ENCODE data around the gene HECW1.
A peak's percentile ranks its signal among the peaks of the same experiment; 100 is the strongest.

Gene HECW1

DNA sequence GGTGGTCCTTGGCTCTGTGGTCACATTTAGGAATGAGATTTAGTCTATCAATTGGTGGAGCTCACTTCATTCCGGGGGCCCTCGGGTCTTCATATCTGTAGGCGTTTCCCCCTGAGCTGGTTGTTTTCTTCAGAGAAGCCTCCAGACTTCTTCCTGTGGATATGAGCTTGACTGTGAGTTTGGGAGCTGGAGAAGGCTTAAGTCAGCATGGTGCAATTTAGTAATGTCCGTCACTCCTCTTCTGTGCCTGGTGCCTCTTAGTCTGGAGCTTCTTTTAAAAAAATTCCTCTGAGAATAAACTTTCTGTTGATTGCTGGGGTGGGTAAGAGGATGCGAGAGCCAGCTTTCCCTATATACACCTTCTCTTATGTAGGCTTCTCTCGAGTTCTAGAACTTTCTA is 40.2 kb downstream of the HECW1 start:
- Mint-ChIP-seq H3K36me3 (no peaks in the 10 kb centered on the region), H3K4me3 (no peak overlapping the region), H3K4me1 (no peaks in the 10 kb centered on the region), H3K27ac (no peak overlapping the region), H3K9me3 (no peaks in the 10 kb centered on the region)
- DNase-seq (ENCODE audit: low spot score in 2 of 2) (no peak), ATAC-seq (no peak)

DNA sequence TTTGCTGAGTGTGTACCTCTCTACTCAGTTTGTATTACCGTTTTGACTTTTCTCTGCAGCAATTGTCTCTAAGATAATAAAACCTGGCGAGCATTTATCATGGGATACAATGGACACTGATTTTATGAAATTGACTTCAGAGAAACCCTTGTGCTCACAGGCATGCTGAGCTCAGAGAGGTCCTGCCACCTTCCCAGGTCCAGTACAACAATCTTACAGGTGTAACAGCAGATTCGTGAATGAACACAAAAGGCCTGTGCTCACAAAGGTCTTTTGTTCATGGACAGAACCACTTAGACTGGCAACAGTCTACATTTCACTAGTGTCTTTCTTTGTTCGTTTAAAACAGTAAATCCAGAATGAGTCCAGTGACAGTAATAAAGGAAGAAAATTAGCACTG is 43.2 kb downstream of the HECW1 start:
- ATAC-seq: no peak
- no peaks in the 10 kb centered on the region for H3K36me3 Mint-ChIP-seq
- no peaks in the 10 kb centered on the region for H3K4me1 Mint-ChIP-seq
- H3K4me3 Mint-ChIP-seq: no peak overlapping the region
- no peak overlapping the region for H3K27ac Mint-ChIP-seq
- DNase-seq (ENCODE audit: low spot score in 2 of 2): no peak
- no peaks in the 10 kb centered on the region for H3K9me3 Mint-ChIP-seq

DNA sequence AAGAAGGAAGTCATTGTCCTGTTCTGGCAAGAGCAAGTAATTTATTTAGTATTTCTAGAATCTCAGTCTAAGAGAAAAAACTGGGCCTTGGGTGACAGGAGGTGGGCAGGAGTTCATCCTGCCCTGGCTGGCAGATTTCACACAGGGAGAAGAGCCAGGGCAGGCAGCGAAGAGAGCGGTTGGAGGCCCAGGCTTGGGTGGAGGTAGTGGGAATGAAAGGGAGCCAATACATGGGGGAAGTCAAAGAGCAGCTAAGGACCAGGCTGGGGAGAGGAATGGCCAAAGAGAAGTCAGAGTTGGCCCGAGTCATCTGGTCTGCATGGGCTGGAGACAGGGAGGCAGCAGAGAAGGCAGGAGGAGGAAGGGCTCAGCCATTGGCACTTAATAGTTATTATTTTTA is 51.4 kb downstream of the HECW1 start:
- Mint-ChIP-seq H3K9me3 (no peaks in the 10 kb centered on the region), H3K36me3 (no peaks in the 10 kb centered on the region), H3K4me1 (no peaks in the 10 kb centered on the region), H3K27ac (no peak overlapping the region), H3K4me3 (no peak overlapping the region)
- DNase-seq (ENCODE audit: low spot score in 2 of 2): no peak
- no peak for ATAC-seq

DNA sequence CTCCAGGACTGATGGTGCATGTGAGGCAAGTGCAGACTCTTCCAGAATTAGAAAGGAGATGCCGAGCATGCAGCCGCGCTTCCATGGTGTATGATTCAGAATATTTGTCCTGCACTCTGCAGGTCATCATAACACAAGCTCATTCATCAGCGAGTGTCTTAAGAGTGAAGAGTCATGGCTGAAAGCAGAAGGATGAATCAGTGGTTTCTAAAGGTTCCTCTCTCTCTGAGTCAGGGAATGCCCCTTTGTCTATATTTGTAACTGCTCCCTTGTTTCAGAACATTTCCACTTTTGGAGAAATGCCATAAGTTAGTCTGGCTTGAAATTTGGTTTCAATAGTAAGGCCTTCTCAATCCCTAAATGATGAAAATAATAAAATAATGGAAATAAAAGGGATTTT is 52.3 kb downstream of the HECW1 start:
- DNase-seq (ENCODE audit: low spot score in 2 of 2): no peak
- peak; percentile 80 for ATAC-seq
- Mint-ChIP-seq H3K36me3 (no peaks in the 10 kb centered on the region), H3K27ac (no peak overlapping the region), H3K9me3 (no peaks in the 10 kb centered on the region), H3K4me3 (no peak overlapping the region), H3K4me1 (no peaks in the 10 kb centered on the region)

DNA sequence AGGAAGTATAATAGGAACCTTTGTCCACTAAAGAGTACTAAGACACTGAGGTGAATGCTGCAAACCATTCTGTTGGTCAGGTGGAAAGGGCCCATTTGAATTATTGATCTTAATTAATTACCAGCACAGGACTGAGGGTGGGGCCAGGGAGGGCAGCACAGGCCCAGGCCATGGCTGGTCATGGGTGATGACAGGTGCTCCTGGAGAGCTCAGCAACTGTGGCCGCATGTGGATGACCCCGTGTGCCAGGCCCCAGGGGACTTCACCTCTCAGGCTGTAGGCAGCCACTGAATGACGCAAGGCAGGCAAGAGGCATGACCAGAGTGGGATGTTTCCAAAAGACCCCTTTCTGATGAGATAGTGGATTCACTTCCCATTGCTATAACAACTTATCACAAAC is 54.2 kb downstream of the HECW1 start:
- Mint-ChIP-seq H3K4me3 (no peak overlapping the region), H3K27ac (no peak overlapping the region), H3K4me1 (no peaks in the 10 kb centered on the region), H3K9me3 (no peaks in the 10 kb centered on the region), H3K36me3 (no peaks in the 10 kb centered on the region)
- DNase-seq (ENCODE audit: low spot score in 2 of 2): no peak
- ATAC-seq: no peak

DNA sequence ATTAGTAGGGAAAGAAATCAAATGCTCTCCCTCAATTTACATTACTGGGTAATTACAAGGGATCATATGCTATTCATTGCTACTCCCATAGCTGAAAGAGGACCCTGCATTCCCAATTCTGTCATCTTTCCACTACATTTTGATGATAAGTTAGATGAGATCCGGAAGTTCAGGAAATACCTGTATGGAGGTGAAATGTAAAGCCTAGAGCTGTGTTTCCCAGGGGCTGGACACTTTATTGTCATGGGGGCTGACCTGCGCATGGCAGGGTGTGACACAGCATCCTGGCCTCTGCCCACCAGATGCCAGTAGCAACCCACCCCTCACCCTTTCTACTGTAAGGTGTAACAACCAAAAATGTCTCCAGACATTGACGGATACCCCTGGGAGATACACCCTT is 56.6 kb downstream of the HECW1 start:
- H3K9me3 Mint-ChIP-seq: no peaks in the 10 kb centered on the region
- no peaks in the 10 kb centered on the region for H3K4me1 Mint-ChIP-seq
- ATAC-seq (no peak), DNase-seq (ENCODE audit: low spot score in 2 of 2) (no peak)
- H3K36me3 Mint-ChIP-seq: no peaks in the 10 kb centered on the region
- H3K4me3 Mint-ChIP-seq: no peak overlapping the region
- no peak overlapping the region for H3K27ac Mint-ChIP-seq

DNA sequence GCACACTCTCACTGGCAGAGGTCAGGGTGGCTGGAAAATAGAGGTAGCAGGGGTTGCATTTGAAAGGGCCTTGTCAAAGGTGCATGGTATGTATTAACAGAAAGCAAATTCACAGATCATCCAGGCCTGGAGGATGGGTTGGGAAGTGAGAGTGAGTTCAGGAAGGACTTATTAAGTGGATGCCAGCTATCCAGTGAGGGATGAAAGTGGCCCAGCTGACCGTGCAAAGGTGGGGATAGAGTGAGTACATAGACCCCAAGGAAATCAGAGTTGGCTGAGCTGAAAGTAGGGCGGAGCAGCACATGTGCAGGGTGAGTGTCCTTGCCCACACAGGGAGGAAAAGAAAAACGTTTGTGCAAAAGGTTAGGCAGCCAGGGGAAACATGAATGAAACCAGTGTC is 58.1 kb downstream of the HECW1 start:
- no peaks in the 10 kb centered on the region for H3K9me3 Mint-ChIP-seq
- H3K4me3 Mint-ChIP-seq: no peak overlapping the region
- no peak overlapping the region for H3K27ac Mint-ChIP-seq
- H3K4me1 Mint-ChIP-seq: no peaks in the 10 kb centered on the region
- ATAC-seq: no peak
- DNase-seq (ENCODE audit: low spot score in 2 of 2): no peak
- H3K36me3 Mint-ChIP-seq: no peaks in the 10 kb centered on the region

DNA sequence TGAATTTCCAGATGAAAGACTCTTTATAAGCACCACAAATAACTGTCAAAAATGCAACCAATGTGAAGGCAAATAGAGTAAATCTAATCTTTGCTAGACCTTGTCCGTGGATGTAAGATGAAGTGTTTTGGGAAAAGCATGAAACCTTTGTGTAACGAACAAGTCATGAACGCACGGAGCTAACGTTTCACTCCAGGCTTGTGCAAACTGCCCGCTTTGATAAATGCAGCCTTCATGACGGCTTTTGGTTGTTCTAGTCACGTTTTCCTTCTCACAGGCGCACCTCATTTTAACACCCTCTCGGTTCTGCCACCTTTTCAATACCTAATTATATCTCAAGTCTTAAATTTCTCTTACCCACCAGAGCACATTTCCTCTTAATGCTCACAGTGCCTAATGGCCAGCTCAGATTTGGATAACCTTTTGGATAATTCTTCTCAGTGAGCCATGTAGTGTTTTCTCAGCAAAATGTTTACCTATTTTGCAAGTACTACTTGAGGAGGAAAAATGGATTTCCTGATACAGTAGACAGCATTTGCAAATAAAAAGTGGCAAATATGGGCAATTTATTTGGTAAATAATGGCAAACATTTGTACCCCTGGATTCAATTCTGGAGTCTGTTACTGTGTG is 63.2 kb downstream of the HECW1 start:
- Mint-ChIP-seq H3K27ac (no peak overlapping the region), H3K4me3 (no peak overlapping the region), H3K4me1 (no peaks in the 10 kb centered on the region), H3K36me3 (no peaks in the 10 kb centered on the region), H3K9me3 (no peaks in the 10 kb centered on the region)
- DNase-seq (ENCODE audit: low spot score in 2 of 2) (no peak), ATAC-seq (no peak)

DNA sequence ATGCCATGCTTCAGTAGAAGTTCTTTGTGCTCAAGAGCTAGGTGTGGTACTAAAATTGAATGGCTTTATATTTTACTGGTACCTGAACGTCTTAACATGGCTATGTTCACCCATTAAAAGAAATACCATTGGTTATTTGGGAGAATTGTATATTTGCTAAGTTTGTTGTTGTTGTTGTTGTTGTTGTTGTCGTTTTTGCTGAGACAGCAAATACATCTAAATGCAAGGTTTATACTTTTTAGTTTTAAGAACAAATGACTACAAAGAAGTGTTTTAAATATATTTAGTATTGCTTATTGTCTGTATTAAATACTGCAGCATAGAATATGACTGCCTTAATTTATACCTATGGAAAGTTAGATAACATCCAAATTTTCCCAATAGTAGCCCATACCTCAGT is 66.9 kb downstream of the HECW1 start:
- H3K36me3 Mint-ChIP-seq: no peaks in the 10 kb centered on the region
- H3K4me3 Mint-ChIP-seq: no peak overlapping the region
- DNase-seq (ENCODE audit: low spot score in 2 of 2): no peak
- peaks cover 2% of the 10 kb centered on the region for H3K9me3 Mint-ChIP-seq
- no peak overlapping the region for H3K27ac Mint-ChIP-seq
- no peak for ATAC-seq
- no peaks in the 10 kb centered on the region for H3K4me1 Mint-ChIP-seq

DNA sequence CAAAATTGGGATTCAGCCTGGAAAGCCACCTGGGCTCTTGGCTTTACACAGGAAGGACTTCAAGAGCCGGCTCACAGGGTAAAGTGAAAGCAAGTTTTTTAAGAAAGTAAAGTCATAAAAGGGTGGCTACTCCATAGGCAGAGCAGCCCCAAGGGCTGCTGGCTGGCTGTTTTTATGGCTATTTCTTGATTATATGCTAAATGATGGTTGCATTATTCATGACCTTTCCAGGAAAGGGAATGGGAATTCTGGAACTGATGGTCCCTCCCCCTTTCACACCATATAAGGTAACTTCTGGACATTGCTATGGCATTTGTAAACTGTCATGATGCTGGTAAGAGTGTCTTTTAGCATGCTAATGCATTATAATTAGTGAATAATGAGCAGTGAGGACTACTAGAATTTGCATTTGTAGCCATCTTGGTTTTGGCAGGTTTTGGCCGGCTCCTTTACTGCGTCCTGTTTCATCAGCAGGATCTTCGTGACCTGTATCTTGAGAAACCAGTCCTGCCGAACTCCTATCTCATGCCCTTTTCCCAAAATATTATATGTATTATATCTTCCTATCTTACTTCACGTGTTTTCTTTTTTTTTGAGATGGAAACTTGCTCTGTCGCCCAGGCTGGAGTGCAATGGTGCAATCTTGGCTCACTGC is 80.5 kb downstream of the HECW1 start:
- ATAC-seq (no peak), DNase-seq (ENCODE audit: low spot score in 2 of 2) (no peak)
- Mint-ChIP-seq H3K27ac (no peak overlapping the region), H3K36me3 (no peaks in the 10 kb centered on the region), H3K4me1 (no peaks in the 10 kb centered on the region), H3K4me3 (no peak overlapping the region), H3K9me3 (no peaks in the 10 kb centered on the region)

DNA sequence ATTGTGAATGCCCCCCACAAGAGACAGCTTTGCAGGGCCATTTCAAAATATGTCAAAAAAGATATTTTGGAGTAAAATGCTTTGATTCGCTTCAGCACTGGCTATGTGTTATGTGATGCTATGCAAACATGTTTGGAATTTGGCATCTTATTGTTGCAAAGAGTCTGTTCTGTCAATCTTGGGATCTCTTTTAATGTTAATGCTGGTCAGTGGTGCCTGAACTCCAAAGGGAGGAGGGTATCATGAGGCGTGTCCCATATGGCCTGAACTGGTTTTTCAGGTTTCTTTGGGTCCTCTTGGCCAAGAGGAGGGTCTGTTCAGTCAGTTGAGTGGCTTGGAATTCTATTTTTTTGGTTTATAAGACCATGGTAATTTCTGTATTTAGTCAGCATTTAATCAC is 81.4 kb downstream of the HECW1 start:
- Mint-ChIP-seq H3K9me3 (no peaks in the 10 kb centered on the region), H3K4me3 (no peak overlapping the region), H3K27ac (no peak overlapping the region), H3K36me3 (no peaks in the 10 kb centered on the region), H3K4me1 (no peaks in the 10 kb centered on the region)
- no peak for ATAC-seq
- no peak for DNase-seq (ENCODE audit: low spot score in 2 of 2)

DNA sequence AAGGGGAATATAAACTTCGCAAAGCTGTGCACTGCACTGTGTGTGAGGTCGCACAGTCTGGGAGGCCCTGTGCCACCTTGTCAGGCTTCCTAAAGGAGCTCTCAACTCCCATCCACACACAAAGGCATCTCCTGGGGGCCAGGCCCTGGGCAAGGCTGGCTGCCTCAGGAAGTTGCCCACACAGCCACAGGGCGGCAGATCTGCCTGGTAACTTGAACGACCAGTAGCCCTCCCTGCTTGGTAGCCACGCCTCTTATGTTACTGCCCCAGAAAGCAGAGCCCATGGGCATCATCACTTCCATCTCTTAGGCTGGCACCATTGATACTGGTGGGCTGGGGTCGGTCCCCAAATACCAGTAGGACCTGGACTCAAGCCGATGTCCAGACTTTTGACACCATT is 82.8 kb downstream of the HECW1 start:
- Mint-ChIP-seq H3K4me3 (no peak overlapping the region), H3K27ac (no peak overlapping the region)
- ATAC-seq: no peak

DNA sequence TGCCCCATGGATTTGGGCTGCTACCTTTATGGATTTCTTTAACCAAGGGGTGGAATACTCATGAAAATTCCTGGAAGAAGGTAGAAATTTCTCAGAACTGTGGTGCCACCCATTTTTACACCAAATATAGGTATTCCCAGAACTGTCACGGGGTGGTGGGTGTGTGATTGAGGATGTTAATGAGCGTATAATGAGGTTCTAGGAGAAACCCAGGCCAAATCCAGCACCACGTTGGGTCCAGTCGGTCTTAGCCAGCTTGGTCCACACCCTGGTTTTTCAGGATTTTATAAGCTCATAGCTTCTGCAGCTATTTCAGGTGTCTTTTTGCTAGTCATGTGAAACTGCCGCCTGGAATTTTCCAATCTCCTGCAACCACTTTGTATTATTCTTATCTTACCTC is 83.3 kb downstream of the HECW1 start:
- Mint-ChIP-seq H3K27ac (no peak overlapping the region), H3K9me3 (no peaks in the 10 kb centered on the region), H3K4me1 (no peaks in the 10 kb centered on the region)

More for the DNA sequence above, 82.8 kb downstream of the HECW1 start:
- H3K9me3 Mint-ChIP-seq: no peaks in the 10 kb centered on the region
- H3K36me3 Mint-ChIP-seq: no peaks in the 10 kb centered on the region
- DNase-seq (ENCODE audit: low spot score in 2 of 2): no peak
- no peaks in the 10 kb centered on the region for H3K4me1 Mint-ChIP-seq

DNA sequence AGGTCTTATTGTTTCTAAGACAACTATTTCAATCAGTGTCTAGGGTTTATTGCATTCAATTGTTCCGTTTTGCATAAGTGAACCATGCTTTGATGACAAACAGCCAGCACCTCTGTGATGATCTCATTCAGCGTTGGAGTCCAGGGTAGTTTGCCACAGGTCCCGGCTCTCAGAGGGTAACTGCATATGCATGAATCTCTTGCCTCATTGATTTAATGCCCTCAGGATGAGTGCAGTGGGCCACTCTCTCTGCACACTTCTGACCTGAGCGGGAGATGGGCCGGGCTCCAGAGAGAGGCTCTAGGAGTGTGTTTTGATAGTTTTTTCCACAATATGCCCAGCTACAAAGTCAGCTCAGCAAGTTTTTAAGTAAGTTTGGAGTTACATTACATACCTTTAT is 83.9 kb downstream of the HECW1 start:
- DNase-seq (ENCODE audit: low spot score in 2 of 2) (no peak), ATAC-seq (no peak)
- H3K27ac Mint-ChIP-seq: no peak overlapping the region
- no peaks in the 10 kb centered on the region for H3K36me3 Mint-ChIP-seq
- H3K9me3 Mint-ChIP-seq: no peaks in the 10 kb centered on the region
- H3K4me1 Mint-ChIP-seq: no peaks in the 10 kb centered on the region
- no peak overlapping the region for H3K4me3 Mint-ChIP-seq

More for the DNA sequence above, 83.3 kb downstream of the HECW1 start:
- Mint-ChIP-seq H3K4me3 (no peak overlapping the region), H3K36me3 (no peaks in the 10 kb centered on the region)
- ATAC-seq (no peak), DNase-seq (ENCODE audit: low spot score in 2 of 2) (no peak)

DNA sequence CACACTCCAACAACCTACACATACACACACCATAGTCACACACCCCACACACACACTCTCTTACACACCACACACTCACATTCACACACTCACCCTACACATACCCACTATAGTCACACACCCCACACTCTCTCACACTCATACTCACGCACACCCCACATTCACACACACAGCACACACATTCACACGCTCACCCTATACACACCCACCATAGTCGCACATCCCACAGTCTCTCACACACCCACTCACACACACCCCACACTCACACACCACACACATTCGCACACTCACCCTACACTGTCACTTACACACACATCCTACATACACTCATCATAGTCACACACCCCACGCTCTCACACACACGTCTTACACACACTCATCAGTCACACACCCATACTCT is 85.6 kb downstream of the HECW1 start:
- Mint-ChIP-seq H3K36me3 (no peaks in the 10 kb centered on the region), H3K4me3 (no peak overlapping the region), H3K4me1 (no peaks in the 10 kb centered on the region), H3K27ac (no peak overlapping the region), H3K9me3 (no peaks in the 10 kb centered on the region)
- no peak for DNase-seq (ENCODE audit: low spot score in 2 of 2)
- peak; percentile 26 for ATAC-seq

DNA sequence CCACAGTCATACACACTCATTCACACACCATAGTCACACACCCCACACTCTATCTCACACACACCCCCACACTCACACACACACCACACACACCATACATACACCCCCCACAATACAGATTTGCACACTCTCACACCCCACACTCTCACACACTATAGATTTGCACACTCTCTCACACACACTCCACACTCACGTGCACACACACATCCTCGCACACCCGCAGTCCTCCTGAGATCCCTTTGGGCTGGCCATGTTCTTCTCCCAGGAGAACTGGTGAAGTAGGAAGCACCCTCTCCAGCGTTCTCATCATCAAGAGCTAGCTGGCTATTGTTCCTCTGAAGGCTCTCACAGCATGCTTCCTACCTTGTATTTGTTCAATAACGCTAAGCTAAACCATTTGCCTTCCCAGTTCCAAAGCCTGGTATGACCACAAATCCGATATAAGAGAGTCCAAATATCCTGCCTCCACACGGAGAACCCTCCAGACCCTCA is 86.2 kb downstream of the HECW1 start:
- Mint-ChIP-seq H3K9me3 (no peaks in the 10 kb centered on the region), H3K27ac (no peak overlapping the region)
- DNase-seq (ENCODE audit: low spot score in 2 of 2): no peak

More for the DNA sequence above, 86.2 kb downstream of the HECW1 start:
- ATAC-seq: no peak
- Mint-ChIP-seq H3K4me1 (no peaks in the 10 kb centered on the region), H3K36me3 (no peaks in the 10 kb centered on the region), H3K4me3 (no peak overlapping the region)

Data from stimulated activated effector memory CD8-positive, alpha-beta T cell treated with anti-CD3 and anti-CD28 coated beads, Interleukin-12 subunit alpha, Interleukin-12 subunit beta, amount 100 ng/mL, for 72 hours (primary cell).